ENCODE data around the gene CFB. TPM values are rescaled to one million over a fixed set of nuclear protein-coding genes. Genes with fewer than 3 reads are reported as not detected.

CFB gene
- total and polyA plus RNA-seq, 4 donors: 2,016 to 3,272 (median 3,140) TPM

DNA sequence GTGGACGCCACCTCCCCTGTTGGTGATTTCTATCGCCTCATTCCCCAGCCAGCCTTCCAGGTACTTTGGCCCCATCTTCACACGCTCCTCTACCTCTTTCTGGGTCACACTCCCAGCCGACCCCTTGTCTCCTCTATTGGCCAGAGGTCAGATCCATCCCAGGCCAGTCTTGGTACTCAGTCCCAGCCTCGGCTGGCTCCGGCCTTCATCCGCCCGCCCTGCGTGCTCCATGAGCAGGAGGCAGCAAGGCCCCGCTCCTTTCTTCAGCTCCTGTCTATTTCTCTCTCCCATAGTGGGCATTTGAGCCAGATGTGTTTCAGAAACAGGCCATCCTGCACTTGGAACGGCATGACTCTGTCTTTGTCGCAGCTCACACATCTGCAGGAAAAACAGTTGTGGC, 15.7 kb downstream of the CFB start:
- H3K27me3 ChIP-seq (ENCODE audit: control insufficient read depth in 4 of 4, insufficient read depth in 4 of 4, low read length in 3 of 4): no peaks in the 10 kb centered on the region
- H3K36me3 ChIP-seq (ENCODE audit: control insufficient read depth in 4 of 4, insufficient read depth in 3 of 4, low read depth in 1 of 4, low read length in 3 of 4): peaks cover 14 to 49% (median 40%) of the 10 kb centered on the region in 4 donors
- H3K4me1 ChIP-seq (ENCODE audit: control insufficient read depth in 4 of 4, insufficient read depth in 4 of 4, low read length in 3 of 4): peaks cover 4 to 49% (median 32%) of the 10 kb centered on the region in 4 donors
- TF ChIP-seq, protein P1, sequence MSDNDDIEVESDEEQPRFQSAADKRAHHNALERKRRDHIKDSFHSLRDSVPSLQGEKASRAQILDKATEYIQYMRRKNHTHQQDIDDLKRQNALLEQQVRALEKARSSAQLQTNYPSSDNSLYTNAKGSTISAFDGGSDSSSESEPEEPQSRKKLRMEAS (IDR thresholded peaks at IDR 0.05): no peak
- TF ChIP-seq YY1 (IDR thresholded peaks at IDR 0.05) (no peak), JUND (IDR thresholded peaks at IDR 0.05) (no peak), NR2F2 (IDR thresholded peaks at IDR 0.05) (no peak), FOXA2 (IDR thresholded peaks at IDR 0.05) (no peak), FOXA1 (IDR thresholded peaks at IDR 0.05) (no peak), RAD21 (IDR thresholded peaks at IDR 0.05) (no peak), RXRA (IDR thresholded peaks at IDR 0.05) (no peak), GABPA (IDR thresholded peaks at IDR 0.05 in 1 of 2, conservative IDR thresholded peaks at IDR 0.05 in 1 of 2) (no peak), TAF1 (conservative IDR thresholded peaks at IDR 0.05) (no peak), HNF4A (conservative IDR thresholded peaks at IDR 0.05) (no peak), EGR1 (IDR thresholded peaks at IDR 0.05; ENCODE audit: low read depth in 2 of 2) (no peak), SP1 (IDR thresholded peaks at IDR 0.05) (no peak), HNF4G (IDR thresholded peaks at IDR 0.05) (no peak)
- TF ChIP-seq, protein P2, sequence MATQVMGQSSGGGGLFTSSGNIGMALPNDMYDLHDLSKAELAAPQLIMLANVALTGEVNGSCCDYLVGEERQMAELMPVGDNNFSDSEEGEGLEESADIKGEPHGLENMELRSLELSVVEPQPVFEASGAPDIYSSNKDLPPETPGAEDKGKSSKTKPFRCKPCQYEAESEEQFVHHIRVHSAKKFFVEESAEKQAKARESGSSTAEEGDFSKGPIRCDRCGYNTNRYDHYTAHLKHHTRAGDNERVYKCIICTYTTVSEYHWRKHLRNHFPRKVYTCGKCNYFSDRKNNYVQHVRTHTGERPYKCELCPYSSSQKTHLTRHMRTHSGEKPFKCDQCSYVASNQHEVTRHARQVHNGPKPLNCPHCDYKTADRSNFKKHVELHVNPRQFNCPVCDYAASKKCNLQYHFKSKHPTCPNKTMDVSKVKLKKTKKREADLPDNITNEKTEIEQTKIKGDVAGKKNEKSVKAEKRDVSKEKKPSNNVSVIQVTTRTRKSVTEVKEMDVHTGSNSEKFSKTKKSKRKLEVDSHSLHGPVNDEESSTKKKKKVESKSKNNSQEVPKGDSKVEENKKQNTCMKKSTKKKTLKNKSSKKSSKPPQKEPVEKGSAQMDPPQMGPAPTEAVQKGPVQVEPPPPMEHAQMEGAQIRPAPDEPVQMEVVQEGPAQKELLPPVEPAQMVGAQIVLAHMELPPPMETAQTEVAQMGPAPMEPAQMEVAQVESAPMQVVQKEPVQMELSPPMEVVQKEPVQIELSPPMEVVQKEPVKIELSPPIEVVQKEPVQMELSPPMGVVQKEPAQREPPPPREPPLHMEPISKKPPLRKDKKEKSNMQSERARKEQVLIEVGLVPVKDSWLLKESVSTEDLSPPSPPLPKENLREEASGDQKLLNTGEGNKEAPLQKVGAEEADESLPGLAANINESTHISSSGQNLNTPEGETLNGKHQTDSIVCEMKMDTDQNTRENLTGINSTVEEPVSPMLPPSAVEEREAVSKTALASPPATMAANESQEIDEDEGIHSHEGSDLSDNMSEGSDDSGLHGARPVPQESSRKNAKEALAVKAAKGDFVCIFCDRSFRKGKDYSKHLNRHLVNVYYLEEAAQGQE (IDR thresholded peaks at IDR 0.05): no peak
- TF ChIP-seq, protein P3, sequence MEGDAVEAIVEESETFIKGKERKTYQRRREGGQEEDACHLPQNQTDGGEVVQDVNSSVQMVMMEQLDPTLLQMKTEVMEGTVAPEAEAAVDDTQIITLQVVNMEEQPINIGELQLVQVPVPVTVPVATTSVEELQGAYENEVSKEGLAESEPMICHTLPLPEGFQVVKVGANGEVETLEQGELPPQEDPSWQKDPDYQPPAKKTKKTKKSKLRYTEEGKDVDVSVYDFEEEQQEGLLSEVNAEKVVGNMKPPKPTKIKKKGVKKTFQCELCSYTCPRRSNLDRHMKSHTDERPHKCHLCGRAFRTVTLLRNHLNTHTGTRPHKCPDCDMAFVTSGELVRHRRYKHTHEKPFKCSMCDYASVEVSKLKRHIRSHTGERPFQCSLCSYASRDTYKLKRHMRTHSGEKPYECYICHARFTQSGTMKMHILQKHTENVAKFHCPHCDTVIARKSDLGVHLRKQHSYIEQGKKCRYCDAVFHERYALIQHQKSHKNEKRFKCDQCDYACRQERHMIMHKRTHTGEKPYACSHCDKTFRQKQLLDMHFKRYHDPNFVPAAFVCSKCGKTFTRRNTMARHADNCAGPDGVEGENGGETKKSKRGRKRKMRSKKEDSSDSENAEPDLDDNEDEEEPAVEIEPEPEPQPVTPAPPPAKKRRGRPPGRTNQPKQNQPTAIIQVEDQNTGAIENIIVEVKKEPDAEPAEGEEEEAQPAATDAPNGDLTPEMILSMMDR (IDR thresholded peaks at IDR 0.05; ENCODE audit: low read depth, low read length, missing input control): no peak
- TF ChIP-seq, protein P4, sequence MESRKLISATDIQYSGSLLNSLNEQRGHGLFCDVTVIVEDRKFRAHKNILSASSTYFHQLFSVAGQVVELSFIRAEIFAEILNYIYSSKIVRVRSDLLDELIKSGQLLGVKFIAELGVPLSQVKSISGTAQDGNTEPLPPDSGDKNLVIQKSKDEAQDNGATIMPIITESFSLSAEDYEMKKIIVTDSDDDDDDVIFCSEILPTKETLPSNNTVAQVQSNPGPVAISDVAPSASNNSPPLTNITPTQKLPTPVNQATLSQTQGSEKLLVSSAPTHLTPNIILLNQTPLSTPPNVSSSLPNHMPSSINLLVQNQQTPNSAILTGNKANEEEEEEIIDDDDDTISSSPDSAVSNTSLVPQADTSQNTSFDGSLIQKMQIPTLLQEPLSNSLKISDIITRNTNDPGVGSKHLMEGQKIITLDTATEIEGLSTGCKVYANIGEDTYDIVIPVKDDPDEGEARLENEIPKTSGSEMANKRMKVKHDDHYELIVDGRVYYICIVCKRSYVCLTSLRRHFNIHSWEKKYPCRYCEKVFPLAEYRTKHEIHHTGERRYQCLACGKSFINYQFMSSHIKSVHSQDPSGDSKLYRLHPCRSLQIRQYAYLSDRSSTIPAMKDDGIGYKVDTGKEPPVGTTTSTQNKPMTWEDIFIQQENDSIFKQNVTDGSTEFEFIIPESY (IDR thresholded peaks at IDR 0.05): no peak
- TF ChIP-seq, protein P5, sequence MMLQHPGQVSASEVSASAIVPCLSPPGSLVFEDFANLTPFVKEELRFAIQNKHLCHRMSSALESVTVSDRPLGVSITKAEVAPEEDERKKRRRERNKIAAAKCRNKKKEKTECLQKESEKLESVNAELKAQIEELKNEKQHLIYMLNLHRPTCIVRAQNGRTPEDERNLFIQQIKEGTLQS (IDR thresholded peaks at IDR 0.05): no peak
- no peak overlapping the region for H3K27ac ChIP-seq (ENCODE audit: low read depth in 1 of 2, low read length in 2 of 2)
- no peak overlapping the region for H3K4me3 ChIP-seq (ENCODE audit: low read depth in 1 of 3, low read length in 3 of 3)
- no peak for DNase-seq (ENCODE audit: low spot score)
- 97% methylated on average over 12 of the region's 12 CpGs for WGBS
- H3K9ac ChIP-seq (ENCODE audit: low read depth in 1 of 2, low read length in 2 of 2): no peak overlapping the region
- H3K9me3 ChIP-seq (ENCODE audit: control insufficient read depth in 4 of 4, low read length in 3 of 4): no peaks in the 10 kb centered on the region
